Fibroblast of lung (primary cell): ENCODE measurements around the gene PARPBP.

ENCODE experiments used
- CTCF ChIP-seq, 2 donors: IDR thresholded peaks in 1 of 2; conservative IDR thresholded peaks in 1 of 2; 1 replicate in 1 of 2; 2 replicates in 1 of 2; pipeline ENCODE4 v1.5.1; 2011 to 2012; ENCODE audit warnings: low read length in 2 of 2, control low read depth in 1 of 2, inconsistent platforms in 1 of 2, low read depth in 1 of 2, mild to moderate bottlenecking in 1 of 2
- EZH2 ChIP-seq: IDR thresholded peaks from 2 replicates; pipeline ENCODE4 v1.5.1; 2012; ENCODE audit warnings: low read length, control low read depth, mild to moderate bottlenecking; ENCODE audit errors: missing control alignments

- TF ChIP-seq CTCF (conservative IDR thresholded peaks at IDR 0.05 in 1 of 2, IDR thresholded peaks at IDR 0.05 in 1 of 2; ENCODE audit: low read depth in 1 of 2, low read length in 2 of 2) (no peak), EZH2 (no peak)
These were observed 54.1 kb downstream of the PARPBP start for GRCh38 chr12:102174117-102174516.
